Measurements from ENCODE around the gene BNIPL.
A peak's percentile ranks its signal among the peaks of the same experiment; 100 is the strongest.

GRCh38 chr1:151047925-151048644, 11.7 kb downstream of the BNIPL start:
- TF ChIP-seq CTCF (IDR thresholded peaks at IDR 0.05; ENCODE audit: insufficient read depth, low read length, poor library complexity, severe bottlenecking) (peak; percentile 13), EZH2phosphoT487 (conservative IDR thresholded peaks at IDR 0.05; ENCODE audit: low read length) (no peak)

Data from SU-DHL-6 (cell line).